Neuronal stem cell (in vitro differentiated cells): ENCODE measurements around the gene CHAC1.

Experiments used
- DNase-seq: peaks from one replicate; pipeline ENCODE4 v3.0.0-alpha.2; 2013; ENCODE audit warnings: low spot score
- H2AFZ ChIP-seq: one replicate; pipeline ENCODE4 v1.6.1; 2013; ENCODE audit warnings: mild to moderate bottlenecking, low read length, inconsistent platforms
- H2AK5ac ChIP-seq: 2 replicates; pipeline ENCODE4 v1.6.1; 2013; ENCODE audit warnings: low read depth, mild to moderate bottlenecking, inconsistent platforms, low read length, moderate library complexity, mixed read lengths
- H2BK120ac ChIP-seq: 2 replicates; pipeline ENCODE4 v1.6.1; 2013; ENCODE audit warnings: low read depth, mild to moderate bottlenecking, inconsistent platforms, low read length, moderate library complexity, mixed read lengths
- H2BK12ac ChIP-seq: one replicate; pipeline ENCODE4 v1.6.1; 2013; ENCODE audit warnings: low read length, inconsistent platforms
- H2BK15ac ChIP-seq: 2 replicates; pipeline ENCODE4 v1.6.1; 2013; ENCODE audit warnings: mild to moderate bottlenecking, low read length, inconsistent platforms, mixed read lengths
- H2BK5ac ChIP-seq: one replicate; pipeline ENCODE4 v1.6.1; 2013; ENCODE audit warnings: inconsistent platforms, mild to moderate bottlenecking, low read length, moderate library complexity
- H3K14ac ChIP-seq: one replicate; pipeline ENCODE4 v1.6.1; 2013; ENCODE audit warnings: low read length, inconsistent platforms
- H3K18ac ChIP-seq: 2 replicates; pipeline ENCODE4 v1.6.1; 2013; ENCODE audit warnings: low read length, inconsistent platforms
- H3K23ac ChIP-seq: 2 replicates; pipeline ENCODE4 v1.6.1; 2013; ENCODE audit warnings: low read depth, mild to moderate bottlenecking, mixed read lengths, low read length, inconsistent platforms; ENCODE audit not compliant: poor library complexity
- H3K27ac ChIP-seq: replicated peaks from 3 replicates; pipeline ENCODE4 v1.5.1; 2013; ENCODE audit warnings: low read length, inconsistent platforms
- H3K27me3 ChIP-seq, 3 experiments: 2 replicates each; pipeline ENCODE4 v1.6.1; 2013; ENCODE audit warnings: low read length in 3 of 3, mild to moderate bottlenecking in 2 of 3, inconsistent platforms in 1 of 3, low read depth in 1 of 3, mixed read lengths in 1 of 3, moderate library complexity in 1 of 3; ENCODE audit not compliant: control insufficient read depth in 3 of 3, insufficient read depth in 3 of 3
- H3K36me3 ChIP-seq, 2 donors: replicated peaks in 1 of 2; 2 replicates each; pipeline ENCODE4 v1.6.1; 2013; ENCODE audit warnings: low read length in 2 of 2; ENCODE audit not compliant: control insufficient read depth in 2 of 2, insufficient read depth in 2 of 2
- H3K4ac ChIP-seq: 2 replicates; pipeline ENCODE4 v1.6.1; 2013; ENCODE audit warnings: inconsistent platforms, mild to moderate bottlenecking, low read length, moderate library complexity
- H3K4me1 ChIP-seq, 2 donors: 1 replicate in 1 of 2; 2 replicates in 1 of 2; pipeline ENCODE4 v1.6.1; 2013; ENCODE audit warnings: low read length in 2 of 2, low read depth in 1 of 2; ENCODE audit not compliant: control insufficient read depth in 2 of 2, insufficient read depth in 1 of 2
- H3K4me2 ChIP-seq: one replicate; pipeline ENCODE4 v1.6.1; 2013; ENCODE audit warnings: mild to moderate bottlenecking, low read length, inconsistent platforms; ENCODE audit not compliant: insufficient read depth, poor library complexity, severe bottlenecking
- H3K4me3 ChIP-seq, 2 donors: 2 replicates each; pipeline ENCODE4 v1.5.1; 2013; ENCODE audit warnings: low read length in 2 of 2, mild to moderate bottlenecking in 2 of 2, inconsistent platforms in 1 of 2, moderate library complexity in 1 of 2
- H3K79me1 ChIP-seq: one replicate; pipeline ENCODE4 v1.6.1; 2013; ENCODE audit warnings: low read depth, mild to moderate bottlenecking, inconsistent platforms, low read length, moderate library complexity
- H3K9ac ChIP-seq: one replicate; pipeline ENCODE4 v1.6.1; 2013; ENCODE audit warnings: mild to moderate bottlenecking, low read depth, low read length, inconsistent platforms; ENCODE audit not compliant: poor library complexity
- H3K9me3 ChIP-seq, 2 donors: replicated peaks in 1 of 2; 2 replicates each; pipeline versions ENCODE3 to v1.6.1; 2013; ENCODE audit warnings: low read length in 2 of 2, mild to moderate bottlenecking in 2 of 2, inconsistent platforms in 1 of 2, low read depth in 1 of 2, mixed read lengths in 1 of 2, moderate library complexity in 1 of 2; ENCODE audit not compliant: control insufficient read depth in 2 of 2, insufficient read depth in 1 of 2
- H4K8ac ChIP-seq: one replicate; pipeline ENCODE4 v1.6.1; 2013; ENCODE audit warnings: low read depth, mild to moderate bottlenecking, inconsistent platforms, low read length, moderate library complexity
- H4K91ac ChIP-seq: one replicate; pipeline ENCODE4 v1.6.1; 2013; ENCODE audit warnings: low read length, low read depth, mild to moderate bottlenecking, inconsistent platforms; ENCODE audit not compliant: poor library complexity
- WGBS, 2 donors: extraction: QIAGEN DNeasy Blood & Tissue Kit; methylation state at CpG; one replicate each; pipeline ENCODE4 v1.1.7; 2013; ENCODE audit warnings: missing lambda C conversion rate in 2 of 2, mixed read lengths in 1 of 2; ENCODE audit not compliant: insufficient read length in 2 of 2, insufficient replicate concordance in 1 of 2; ENCODE audit errors: extremely low coverage in 2 of 2; 5-methylcytosine and 5-hydroxymethylcytosine counted together

CHAC1 gene

DNA sequence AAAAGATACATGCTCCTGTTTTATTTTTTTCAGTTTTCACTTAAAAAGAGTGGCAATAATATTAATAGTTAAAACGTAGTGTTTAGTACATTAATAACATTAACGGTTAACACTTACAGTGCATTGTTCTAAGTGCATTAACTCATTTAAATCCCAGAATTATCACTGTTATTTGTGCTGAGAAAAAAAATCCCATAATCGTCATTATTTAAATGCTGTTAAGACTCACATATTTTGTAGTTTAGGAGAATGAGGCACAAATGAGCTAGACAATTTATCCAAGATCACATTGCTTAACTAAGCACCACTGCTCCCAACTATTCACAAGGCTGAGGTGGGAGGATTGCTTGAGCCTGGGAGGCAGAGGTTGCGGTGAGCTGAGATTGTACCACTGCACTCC is 34.9 kb downstream of the CHAC1 start:
- Histone ChIP-seq H3K4me1 (no peaks in the 10 kb centered on the region), H2AFZ (no peak overlapping the region), H3K18ac (no peak overlapping the region), H2BK5ac (no peak overlapping the region), H2BK120ac (no peak overlapping the region), H3K23ac (no peak overlapping the region), H3K27me3 (no peaks in the 10 kb centered on the region), H3K79me1 (no peaks in the 10 kb centered on the region), H3K9ac (no peak overlapping the region), H3K9me3 (peaks cover 0 to 2% of the 10 kb centered on the region in 2 donors), H2BK12ac (no peak overlapping the region), H3K4me3 (no peak overlapping the region), H4K8ac (no peak overlapping the region), H2AK5ac (no peak overlapping the region), H3K4ac (no peak overlapping the region), H3K4me2 (no peak overlapping the region), H3K36me3 (peaks cover 24 to 80% of the 10 kb centered on the region in 2 donors), H2BK15ac (no peak overlapping the region), H3K14ac (no peak overlapping the region), H4K91ac (no peak overlapping the region), H3K27ac (no peak overlapping the region)
- no peak for DNase-seq
- no CpG with 5 or more reads among the region's 4 CpGs for WGBS, 2 donors

DNA sequence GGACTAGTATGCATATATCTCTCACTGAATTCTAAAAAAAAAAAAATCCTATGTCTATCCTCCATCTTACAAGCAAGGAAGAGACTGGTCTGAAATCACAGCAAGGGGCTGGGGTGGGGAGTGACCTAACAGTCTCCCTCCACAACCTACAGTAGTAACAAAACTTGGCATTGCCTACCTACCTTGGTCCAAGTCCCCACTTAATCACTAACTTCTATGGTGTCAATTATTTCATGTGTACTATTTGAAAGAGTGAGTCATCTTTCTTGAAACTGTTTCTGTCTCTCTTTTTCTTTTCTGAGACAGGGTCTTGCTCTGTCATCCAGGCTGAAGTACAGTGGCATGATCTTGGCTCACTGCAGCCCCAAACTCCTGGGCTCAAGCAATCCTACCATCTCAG is 36.8 kb downstream of the CHAC1 start:
- no peak for DNase-seq
- no peak overlapping the region for H2BK5ac ChIP-seq
- no peaks in the 10 kb centered on the region for H3K4me1 ChIP-seq

DNA sequence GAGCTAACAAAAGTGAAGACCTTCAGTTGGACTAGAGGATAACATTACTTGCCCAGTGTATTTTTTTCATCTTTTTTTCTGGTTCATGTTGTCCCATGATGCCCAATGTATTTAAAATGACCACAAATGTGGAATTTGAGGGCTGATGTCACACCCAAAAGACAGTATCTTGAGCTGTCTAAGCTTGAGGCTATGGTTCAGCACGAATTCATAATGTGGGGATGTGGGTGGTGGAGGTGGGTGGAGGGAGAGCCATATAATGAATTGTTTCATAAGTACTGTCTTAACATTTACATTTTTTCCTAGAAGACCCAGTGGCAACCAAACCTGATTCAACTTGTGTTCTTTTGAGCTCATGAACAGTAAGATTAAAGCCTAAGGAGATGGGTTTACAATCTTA is 37.5 kb downstream of the CHAC1 start:
- peaks cover 15 to 73% of the 10 kb centered on the region in 2 donors for H3K36me3 ChIP-seq
- no peak overlapping the region for H2BK12ac ChIP-seq
- H3K9me3 ChIP-seq = no peaks in the 10 kb centered on the region
- H3K79me1 ChIP-seq = no peaks in the 10 kb centered on the region
- H3K23ac ChIP-seq = no peak overlapping the region
- no peak overlapping the region for H4K91ac ChIP-seq
- no peak for DNase-seq
- no peak overlapping the region for H2BK5ac ChIP-seq
- H4K8ac ChIP-seq = no peak overlapping the region
- no peak overlapping the region for H3K4me3 ChIP-seq
- no peak overlapping the region for H2BK120ac ChIP-seq
- no peaks in the 10 kb centered on the region for H3K27me3 ChIP-seq
- WGBS, 2 donors = no CpG with 5 or more reads among the region's 1 CpG
- H3K9ac ChIP-seq = no peak overlapping the region
- H3K27ac ChIP-seq = no peak overlapping the region
- no peaks in the 10 kb centered on the region for H3K4me1 ChIP-seq
- H2AK5ac ChIP-seq = no peak overlapping the region
- H3K18ac ChIP-seq = no peak overlapping the region
- no peak overlapping the region for H2BK15ac ChIP-seq
- H3K4ac ChIP-seq = no peak overlapping the region
- H2AFZ ChIP-seq = no peak overlapping the region
- no peak overlapping the region for H3K14ac ChIP-seq
- H3K4me2 ChIP-seq = no peak overlapping the region

More for the DNA sequence above, 36.8 kb downstream of the CHAC1 start:
- Histone ChIP-seq H3K27me3 (no peaks in the 10 kb centered on the region), H3K9me3 (no peaks in the 10 kb centered on the region), H3K4me3 (no peak overlapping the region), H3K36me3 (peaks cover 14 to 73% of the 10 kb centered on the region in 2 donors), H2AK5ac (no peak overlapping the region), H4K8ac (no peak overlapping the region), H2BK12ac (no peak overlapping the region), H3K9ac (no peak overlapping the region), H4K91ac (no peak overlapping the region), H3K79me1 (no peaks in the 10 kb centered on the region), H3K18ac (no peak overlapping the region), H2AFZ (no peak overlapping the region), H3K27ac (no peak overlapping the region), H3K14ac (no peak overlapping the region), H2BK15ac (no peak overlapping the region), H3K4me2 (no peak overlapping the region), H3K4ac (no peak overlapping the region), H2BK120ac (no peak overlapping the region), H3K23ac (no peak overlapping the region)

DNA sequence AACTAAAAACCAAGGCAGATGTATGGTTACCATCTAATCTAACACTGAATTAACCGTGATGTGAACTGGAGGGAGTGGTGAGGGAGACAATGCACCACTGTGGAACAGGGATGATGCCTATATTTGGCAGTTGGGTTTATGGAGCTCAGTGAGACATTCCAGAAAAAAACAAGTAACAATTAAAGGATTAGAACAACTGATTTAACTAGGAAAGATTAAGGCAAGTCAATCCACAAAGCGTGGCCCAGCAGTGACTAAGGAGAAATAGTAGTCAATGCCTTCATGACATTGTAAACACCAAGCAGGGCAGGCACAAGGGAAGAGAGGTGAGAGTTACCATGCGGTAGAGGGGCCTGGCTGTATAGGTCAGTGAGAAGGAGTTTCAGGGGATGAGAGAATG is 38.1 kb downstream of the CHAC1 start:
- H2BK5ac ChIP-seq = no peak overlapping the region
- no peaks in the 10 kb centered on the region for H3K4me1 ChIP-seq
- no peak overlapping the region for H3K27ac ChIP-seq
- no peak overlapping the region for H3K4ac ChIP-seq
- no CpG with 5 or more reads among the region's 3 CpGs for WGBS, 2 donors
- DNase-seq = no peak
- H2AFZ ChIP-seq = no peak overlapping the region
- H2BK15ac ChIP-seq = no peak overlapping the region
- H2BK12ac ChIP-seq = no peak overlapping the region
- no peak overlapping the region for H3K9ac ChIP-seq
- H3K27me3 ChIP-seq = no peaks in the 10 kb centered on the region
- H3K9me3 ChIP-seq = no peaks in the 10 kb centered on the region
- H2AK5ac ChIP-seq = no peak overlapping the region
- H3K23ac ChIP-seq = no peak overlapping the region
- H3K36me3 ChIP-seq = peaks cover 14 to 73% of the 10 kb centered on the region in 2 donors
- H3K79me1 ChIP-seq = no peaks in the 10 kb centered on the region
- no peak overlapping the region for H4K8ac ChIP-seq
- H3K14ac ChIP-seq = no peak overlapping the region
- H3K4me3 ChIP-seq = no peak overlapping the region
- no peak overlapping the region for H2BK120ac ChIP-seq
- H4K91ac ChIP-seq = no peak overlapping the region
- H3K4me2 ChIP-seq = no peak overlapping the region
- no peak overlapping the region for H3K18ac ChIP-seq
